OCI-LY7 (cell line): ENCODE measurements around the gene SLC22A1. TPM values are rescaled to one million over a fixed set of nuclear protein-coding genes. Genes with fewer than 3 reads are reported as not detected.

Experiments used
- BruUV-seq: library from RNA; stranded (reverse); fragments of 400-500 nt; replicated peaks from 2 replicates; lab custom pipeline; 2021; lab: Mats Ljungman, UMichigan
- CTCF ChIA-PET: fragments of 300-600 bp; sonication (Branson Sonifier 250); formaldehyde crosslinking; loops from one replicate; lab custom pipeline; 2022; ENCODE audit warnings: antibody characterized with exemption; ENCODE audit not compliant: unreplicated experiment; lab: Charles Lee
- POLR2A ChIA-PET: fragments of 300-600 bp; sonication (Branson Sonifier 250); formaldehyde crosslinking; loops from one replicate; lab custom pipeline; 2022; ENCODE audit warnings: antibody characterized with exemption; lab: Charles Lee
- DNase-seq: peaks from one replicate; pipeline ENCODE4 v3.0.0-alpha.2; 2015; ENCODE audit warnings: low spot score
- H2AFZ ChIP-seq: fragments of 200-600 bp; sonication (generic), shearing (Covaris generic); 2 replicates; pipeline ENCODE4 v1.6.1; 2014; ENCODE audit warnings: mild to moderate bottlenecking, antibody characterized with exemption, low read length, moderate library complexity
- H3K27ac ChIP-seq: fragments of 200-600 bp; sonication (generic); 2 replicates; pipeline ENCODE4 v1.5.1; 2014; ENCODE audit warnings: mixed run types, low read depth, mild to moderate bottlenecking, moderate library complexity, low read length, inconsistent platforms; ENCODE audit not compliant: poor library complexity, severe bottlenecking
- H3K36me3 ChIP-seq: fragments of 200-600 bp; sonication (generic); 2 replicates; pipeline ENCODE4 v1.6.1; 2014; ENCODE audit warnings: mild to moderate bottlenecking, antibody characterized with exemption, low read length, moderate library complexity, mixed read lengths; ENCODE audit not compliant: insufficient read depth
- H3K4me1 ChIP-seq: fragments of 200-600 bp; sonication (generic); 2 replicates; pipeline ENCODE4 v1.5.1; 2014; ENCODE audit warnings: mild to moderate bottlenecking, low read length; ENCODE audit not compliant: insufficient read depth, poor library complexity, severe bottlenecking
- H3K4me2 ChIP-seq: fragments of 200-600 bp; sonication (generic); 2 replicates; pipeline ENCODE4 v1.6.1; 2014; ENCODE audit warnings: mild to moderate bottlenecking, low read length
- H3K4me3 ChIP-seq: fragments of 200-600 bp; sonication (generic); 2 replicates; pipeline ENCODE4 v1.5.1; 2014; ENCODE audit warnings: mild to moderate bottlenecking, low read depth, low read length; ENCODE audit not compliant: poor library complexity, severe bottlenecking
- H3K79me2 ChIP-seq: fragments of 200-600 bp; sonication (generic); 2 replicates; pipeline ENCODE4 v1.6.1; 2016; ENCODE audit warnings: low read depth, mild to moderate bottlenecking, low read length, moderate library complexity, mixed read lengths; ENCODE audit not compliant: insufficient read depth
- H3K9me2 ChIP-seq: fragments of 200-600 bp; sonication (generic); 2 replicates; pipeline ENCODE4 v1.6.1; 2016; ENCODE audit warnings: mild to moderate bottlenecking, low read length, mixed read lengths; ENCODE audit not compliant: insufficient read depth
- H3K9me3 ChIP-seq: fragments of 200-600 bp; sonication (generic); 2 replicates; pipeline ENCODE4 v1.6.1; 2014; ENCODE audit warnings: mild to moderate bottlenecking, mixed run types, low read length, mixed read lengths
- H4K20me1 ChIP-seq: fragments of 200-600 bp; sonication (generic); 2 replicates; pipeline ENCODE4 v1.6.1; 2014; ENCODE audit warnings: mild to moderate bottlenecking, antibody characterized with exemption, low read length, moderate library complexity, mixed read lengths; ENCODE audit not compliant: insufficient read depth
- EZH2phosphoT487 ChIP-seq: fragments of 200-600 bp; sonication (generic); IDR thresholded peaks from 2 replicates; pipeline ENCODE4 v1.6.1; 2018; ENCODE audit warnings: low read depth, borderline replicate concordance, mild to moderate bottlenecking, mixed run types, antibody characterized with exemption, low read length, moderate library complexity, mixed read lengths
- intact Hi-C: fragments of 100-400 bp; cut with micrococcal nuclease; formaldehyde crosslinking; loops from one replicate; pipeline ENCODE4 v1.10.0; 2022; ENCODE audit not compliant: unreplicated experiment
- total RNA-seq, 2 experiments: library from RNA; depleted of rRNA in 1 of 2; stranded (reverse); fragments of >200 nt in 1 of 2; shearing (Covaris generic) in 1 of 2; gene quantifications; 2 replicates each; pipeline ENCODE4 v1.2.3, GENCODE V29; 2014 to 2022
- TF ChIP-seq, protein P1 (sequence below): fragments of 200-600 bp; sonication (generic); conservative IDR thresholded peaks from 2 replicates; pipeline ENCODE4 v1.5.1; 2014; ENCODE audit warnings: mild to moderate bottlenecking, antibody characterized with exemption, low read length, moderate library complexity, mixed read lengths

The SLC22A1 gene
- total RNA-seq, 2 experiments from 2014 or later, result not detected

DNA sequence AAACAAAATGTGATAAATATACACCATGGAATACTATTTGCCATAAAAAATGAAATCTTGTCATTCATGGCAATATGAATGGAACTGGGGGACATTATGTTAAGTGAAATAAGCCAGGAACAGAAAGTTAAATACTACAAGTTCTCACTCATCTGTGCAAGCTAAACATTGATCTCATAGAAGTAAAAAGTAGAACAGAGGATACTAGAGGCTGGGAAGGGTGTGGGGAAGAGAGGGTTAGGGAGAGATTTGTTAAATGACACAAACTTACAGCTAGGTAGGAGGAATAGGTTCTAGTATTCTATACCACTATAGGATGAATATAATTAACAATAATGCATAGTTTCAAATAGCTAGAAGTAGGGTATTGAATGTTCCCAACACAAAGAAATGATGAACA, 76.0 kb downstream of the SLC22A1 start:
- Histone ChIP-seq H4K20me1 (no peaks in the 10 kb centered on the region), H3K79me2 (no peaks in the 10 kb centered on the region), H3K4me3 (no peak overlapping the region), H3K9me2 (no peaks in the 10 kb centered on the region), H2AFZ (no peak overlapping the region), H3K4me2 (no peak overlapping the region), H3K27ac (no peak overlapping the region), H3K9me3 (peaks cover 5% of the 10 kb centered on the region; the same call in 1 of the 2 replicates), H3K4me1 (no peaks in the 10 kb centered on the region), H3K36me3 (no peaks in the 10 kb centered on the region)
- intact Hi-C loops, result no loop called here
- ChIA-PET POLR2A (no interaction called here), CTCF (no interaction called here)
- TF ChIP-seq, protein P1, sequence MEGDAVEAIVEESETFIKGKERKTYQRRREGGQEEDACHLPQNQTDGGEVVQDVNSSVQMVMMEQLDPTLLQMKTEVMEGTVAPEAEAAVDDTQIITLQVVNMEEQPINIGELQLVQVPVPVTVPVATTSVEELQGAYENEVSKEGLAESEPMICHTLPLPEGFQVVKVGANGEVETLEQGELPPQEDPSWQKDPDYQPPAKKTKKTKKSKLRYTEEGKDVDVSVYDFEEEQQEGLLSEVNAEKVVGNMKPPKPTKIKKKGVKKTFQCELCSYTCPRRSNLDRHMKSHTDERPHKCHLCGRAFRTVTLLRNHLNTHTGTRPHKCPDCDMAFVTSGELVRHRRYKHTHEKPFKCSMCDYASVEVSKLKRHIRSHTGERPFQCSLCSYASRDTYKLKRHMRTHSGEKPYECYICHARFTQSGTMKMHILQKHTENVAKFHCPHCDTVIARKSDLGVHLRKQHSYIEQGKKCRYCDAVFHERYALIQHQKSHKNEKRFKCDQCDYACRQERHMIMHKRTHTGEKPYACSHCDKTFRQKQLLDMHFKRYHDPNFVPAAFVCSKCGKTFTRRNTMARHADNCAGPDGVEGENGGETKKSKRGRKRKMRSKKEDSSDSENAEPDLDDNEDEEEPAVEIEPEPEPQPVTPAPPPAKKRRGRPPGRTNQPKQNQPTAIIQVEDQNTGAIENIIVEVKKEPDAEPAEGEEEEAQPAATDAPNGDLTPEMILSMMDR, result no peak
- TF ChIP-seq EZH2phosphoT487, result no peak
- no peak for DNase-seq
- no TSS peak for BruUV-seq

DNA sequence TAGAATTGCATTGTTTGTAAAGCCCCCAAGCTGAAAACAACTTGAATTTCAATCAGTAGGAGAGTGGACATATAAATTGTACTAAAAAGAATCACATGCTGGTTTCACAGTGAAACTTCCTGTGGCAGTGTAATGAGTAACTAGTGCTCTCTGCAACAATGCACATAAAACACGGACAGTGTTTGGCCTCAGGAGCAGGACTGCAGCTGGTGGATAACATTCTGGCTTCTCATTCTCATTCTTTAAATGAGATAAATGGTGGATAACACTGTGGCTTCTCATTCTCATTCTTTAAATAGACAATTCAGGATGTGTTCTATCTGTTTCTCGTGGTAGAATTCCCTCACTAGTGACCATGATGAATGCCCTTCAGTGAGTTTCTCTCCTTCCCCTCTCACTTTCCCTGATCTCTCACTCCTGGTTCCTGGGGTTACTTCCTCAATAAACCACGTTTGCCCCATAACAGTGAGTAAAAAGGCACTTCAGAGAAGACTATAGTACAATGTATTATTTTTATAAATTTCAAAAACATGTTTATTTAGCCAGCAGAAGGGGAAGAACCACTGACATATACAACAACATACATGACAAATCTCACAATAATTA, 77.1 kb downstream of the SLC22A1 start:
- ChIA-PET CTCF (no interaction called here), POLR2A (interaction anchor here (0.9 kb wide), 1 partner anchor 9 kb away, joined by 3 read pairs; no protein-coding TSS in a partner anchor)
- no peak for DNase-seq
- Histone ChIP-seq H3K27ac (no peak overlapping the region), H3K9me2 (no peaks in the 10 kb centered on the region), H3K4me3 (no peak overlapping the region), H3K9me3 (peaks cover 5% of the 10 kb centered on the region; the same call in 1 of the 2 replicates), H3K4me2 (no peak overlapping the region), H2AFZ (no peak overlapping the region), H4K20me1 (no peaks in the 10 kb centered on the region), H3K4me1 (no peaks in the 10 kb centered on the region), H3K79me2 (no peaks in the 10 kb centered on the region), H3K36me3 (no peaks in the 10 kb centered on the region)
- intact Hi-C loops, result no loop called here
- TF ChIP-seq EZH2phosphoT487, result no peak
- TF ChIP-seq, protein P1, result no peak
- BruUV-seq, result no TSS peak

DNA sequence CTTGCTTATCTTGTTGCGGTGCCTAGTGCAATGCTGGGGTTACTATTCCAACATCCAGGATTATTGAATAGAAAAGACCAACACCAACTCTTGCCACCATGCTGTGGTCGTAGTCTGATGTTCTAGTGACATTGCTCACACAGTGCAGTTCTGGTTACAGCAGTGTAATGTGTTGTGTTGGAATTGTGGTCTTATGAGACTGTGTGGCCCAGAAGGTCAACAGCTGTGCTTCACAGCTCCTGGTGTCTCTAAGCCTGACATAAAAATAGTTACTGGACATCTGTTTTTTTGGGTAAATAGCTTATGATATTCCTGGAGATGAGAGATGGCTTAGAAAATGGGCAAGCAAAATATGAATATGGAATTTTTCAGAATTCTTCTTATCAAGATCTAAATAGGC, 79.4 kb downstream of the SLC22A1 start:
- no peak overlapping the region for H3K27ac ChIP-seq
- H2AFZ ChIP-seq, result no peak overlapping the region
- no peaks in the 10 kb centered on the region for H3K9me2 ChIP-seq
- CTCF ChIA-PET, result no interaction called here
- intact Hi-C loops, result no loop called here
- no peaks in the 10 kb centered on the region for H3K79me2 ChIP-seq
- DNase-seq, result no peak
- no peak for TF ChIP-seq EZH2phosphoT487
- no peak overlapping the region for H3K4me2 ChIP-seq
- H3K4me3 ChIP-seq, result no peak overlapping the region
- H3K36me3 ChIP-seq, result no peaks in the 10 kb centered on the region
- H4K20me1 ChIP-seq, result no peaks in the 10 kb centered on the region
- no peaks in the 10 kb centered on the region for H3K9me3 ChIP-seq
- POLR2A ChIA-PET, result interaction anchor here (0.6 kb wide), 1 partner anchor 1101 kb away, joined by 3 read pairs; no protein-coding TSS in a partner anchor
- no TSS peak for BruUV-seq
- H3K4me1 ChIP-seq, result no peaks in the 10 kb centered on the region
